GM12864 (cell line): Measurements from ENCODE around the gene ATP6AP2.
"Not testable (repeated sequence)": the region's sequence is repeated elsewhere in the genome, so short reads cannot be mapped to it uniquely, and the experiment has no call there.

Experiments
- DNase-seq: peaks from one replicate; pipeline ENCODE4 v3.0.0-alpha.2; 2011; ENCODE audit warnings: low read depth
- H3K4me3 ChIP-seq: 2 replicates; pipeline ENCODE4 v1.5.1; 2011; ENCODE audit warnings: mild to moderate bottlenecking, low read depth, low read length, control low read depth
- CTCF ChIP-seq: IDR thresholded peaks from 2 replicates; pipeline ENCODE4 v1.5.1; 2011; ENCODE audit warnings: low read depth, mild to moderate bottlenecking, moderate library complexity, low read length, control low read depth, inconsistent platforms; ENCODE audit errors: missing control alignments

The ATP6AP2 gene

GRCh38 chrX:40558590-40558989 lies 22.2 kb upstream of the ATP6AP2 start:
- H3K4me3 ChIP-seq: no peak overlapping the region
- no peak for TF ChIP-seq CTCF
- no peak for DNase-seq

- TF ChIP-seq CTCF: no peak
- H3K4me3 ChIP-seq: no peak overlapping the region
- DNase-seq: no peak
Measured at GRCh38 chrX:40563784-40564183, 17.0 kb upstream of the ATP6AP2 start.

GRCh38 chrX:40564447-40564846 lies 16.3 kb upstream of the ATP6AP2 start:
- no peak for DNase-seq
- H3K4me3 ChIP-seq: no peak overlapping the region
- no peak for TF ChIP-seq CTCF

- peak overlapping the region; percentile 37 for H3K4me3 ChIP-seq
- peak; percentile 44 for DNase-seq
- TF ChIP-seq CTCF: no peak
Measured at GRCh38 chrX:40570346-40571093, 10.2 kb upstream of the ATP6AP2 start.

GRCh38 chrX:40571164-40571563 lies 9.6 kb upstream of the ATP6AP2 start:
- H3K4me3 ChIP-seq: peak overlapping the region; percentile 37; the same call in 1 of the 2 replicates
- DNase-seq: not testable (repeated sequence)

GRCh38 chrX:40571600-40571999 lies 9.2 kb upstream of the ATP6AP2 start:
- H3K4me3 ChIP-seq: no peak overlapping the region
- no peak for DNase-seq
- no peak for TF ChIP-seq CTCF

- DNase-seq: no peak
- peak; percentile 69 for TF ChIP-seq CTCF
Measured at GRCh38 chrX:40573763-40574162, 7.0 kb upstream of the ATP6AP2 start.

GRCh38 chrX:40575411-40575810 lies 5.4 kb upstream of the ATP6AP2 start:
- not testable (repeated sequence) for DNase-seq, H3K4me3 ChIP-seq

More at GRCh38 chrX:40573763-40574162, 7.0 kb upstream of the ATP6AP2 start:
- no peak overlapping the region for H3K4me3 ChIP-seq
